Loucy (cell line): Measurements from ENCODE around the gene NUP107.

Experiments
- H2AFZ ChIP-seq: fragments of 200-600 bp; sonication (generic); 2 replicates; pipeline ENCODE4 v1.6.0; 2016; ENCODE audit warnings: antibody characterized with exemption, mild to moderate bottlenecking, low read length, moderate library complexity
- H3F3A ChIP-seq: fragments of 200-600 bp; 2 replicates; pipeline ENCODE4 v1.6.0; 2016; ENCODE audit warnings: antibody characterized with exemption, low read depth, mild to moderate bottlenecking
- H3K27me3 ChIP-seq: fragments of 200-600 bp; sonication (generic); 2 replicates; pipeline ENCODE4 v1.6.1; 2014; ENCODE audit warnings: low read length, mild to moderate bottlenecking; ENCODE audit not compliant: insufficient read depth, poor library complexity, severe bottlenecking
- H3K36me3 ChIP-seq: fragments of 200-600 bp; sonication (generic); 2 replicates; pipeline ENCODE4 v1.6.1; 2016; ENCODE audit warnings: low read length; ENCODE audit not compliant: insufficient read depth
- H3K4me1 ChIP-seq: fragments of 200-600 bp; sonication (generic); 2 replicates; pipeline ENCODE4 v1.5.1; 2014; ENCODE audit warnings: low read length, mild to moderate bottlenecking; ENCODE audit not compliant: insufficient read depth, poor library complexity, severe bottlenecking
- H3K4me2 ChIP-seq: fragments of 200-600 bp; sonication (generic); 2 replicates; pipeline ENCODE4 v1.6.0; 2014; ENCODE audit warnings: antibody characterized with exemption, low read length, low read depth, mild to moderate bottlenecking; ENCODE audit not compliant: poor library complexity, severe bottlenecking
- H3K4me3 ChIP-seq: fragments of 200-600 bp; sonication (generic); 2 replicates; pipeline ENCODE4 v1.5.1; 2014; ENCODE audit warnings: low read length, mild to moderate bottlenecking, mixed read lengths; ENCODE audit not compliant: poor library complexity, severe bottlenecking
- H3K79me2 ChIP-seq: fragments of 200-600 bp; sonication (generic); 2 replicates; pipeline ENCODE4 v1.6.1; 2014; ENCODE audit warnings: low read length; ENCODE audit not compliant: insufficient read depth
- H3K9ac ChIP-seq: fragments of 200-600 bp; sonication (generic); 2 replicates; pipeline ENCODE4 v1.6.0; 2014; ENCODE audit warnings: mild to moderate bottlenecking, low read depth, low read length, moderate library complexity; ENCODE audit not compliant: poor library complexity, severe bottlenecking
- H3K9me2 ChIP-seq: fragments of 200-600 bp; sonication (generic); replicated peaks from 2 replicates; pipeline ENCODE4 v1.6.1; 2016; ENCODE audit warnings: low read depth, low read length, mixed read lengths
- H3K9me3 ChIP-seq: fragments of 200-600 bp; sonication (generic); 2 replicates; pipeline ENCODE4 v1.6.1; 2014; ENCODE audit warnings: mild to moderate bottlenecking, antibody characterized with exemption, low read length, low read depth; ENCODE audit not compliant: insufficient read depth
- H4K20me1 ChIP-seq: fragments of 200-600 bp; sonication (generic); 2 replicates; pipeline ENCODE4 v1.6.0; 2014; ENCODE audit warnings: antibody characterized with exemption, low read length, mild to moderate bottlenecking; ENCODE audit not compliant: insufficient read depth, poor library complexity, severe bottlenecking
- CTCF ChIP-seq: fragments of 200-600 bp; sonication (generic); conservative IDR thresholded peaks from 2 replicates; pipeline ENCODE4 v1.5.1; 2014; ENCODE audit warnings: mild to moderate bottlenecking, antibody characterized with exemption, low read length
- EZH2phosphoT487 ChIP-seq: fragments of 200-600 bp; IDR thresholded peaks from 2 replicates; pipeline ENCODE4 v1.6.1; 2018; ENCODE audit warnings: antibody characterized with exemption, mild to moderate bottlenecking, moderate library complexity, borderline replicate concordance

Gene NUP107

GRCh38 chr12:68638721-68639395, 47.9 kb upstream of the NUP107 start:
- Histone ChIP-seq H3K4me3 (no peak overlapping the region), H4K20me1 (peaks cover 93% of the 10 kb centered on the region), H3K27me3 (no peaks in the 10 kb centered on the region), H3K9ac (no peak overlapping the region), H3K9me3 (no peaks in the 10 kb centered on the region), H3K79me2 (peaks cover 100% of the 10 kb centered on the region), H2AFZ (no peak overlapping the region), H3F3A (peaks cover 12% of the 10 kb centered on the region), H3K4me2 (peak overlapping the region; percentile 10), H3K36me3 (peaks cover 7% of the 10 kb centered on the region; the same call in 1 of the 2 replicates), H3K9me2 (no peaks in the 10 kb centered on the region), H3K4me1 (peaks cover 53% of the 10 kb centered on the region)
- no peak for TF ChIP-seq CTCF
- TF ChIP-seq EZH2phosphoT487, result no peak

- H3K79me2 ChIP-seq, result peaks cover 100% of the 10 kb centered on the region
- peak overlapping the region; percentile 10 for H3K4me2 ChIP-seq
- H4K20me1 ChIP-seq, result peaks cover 92% of the 10 kb centered on the region
- no peak overlapping the region for H3K9ac ChIP-seq
- H3K4me1 ChIP-seq, result peaks cover 48% of the 10 kb centered on the region
- no peaks in the 10 kb centered on the region for H3K9me2 ChIP-seq
- no peak overlapping the region for H3K4me3 ChIP-seq
- H3K36me3 ChIP-seq, result peaks cover 7% of the 10 kb centered on the region; the same call in 1 of the 2 replicates
- H3K27me3 ChIP-seq, result no peaks in the 10 kb centered on the region
- no peak overlapping the region for H2AFZ ChIP-seq
- H3F3A ChIP-seq, result peaks cover 12% of the 10 kb centered on the region
- H3K9me3 ChIP-seq, result no peaks in the 10 kb centered on the region
- TF ChIP-seq CTCF (no peak), EZH2phosphoT487 (no peak)
These were observed 47.4 kb upstream of the NUP107 start for GRCh38 chr12:68639396-68639767.

GRCh38 chr12:68641138-68641537, 45.6 kb upstream of the NUP107 start:
- Histone ChIP-seq H3K4me3 (no peak overlapping the region), H3K9ac (no peak overlapping the region), H3K79me2 (peaks cover 100% of the 10 kb centered on the region), H3K27me3 (no peaks in the 10 kb centered on the region), H3K4me1 (peaks cover 45% of the 10 kb centered on the region), H3K4me2 (no peak overlapping the region), H3K9me2 (no peaks in the 10 kb centered on the region), H2AFZ (no peak overlapping the region), H3K9me3 (no peaks in the 10 kb centered on the region), H3F3A (peaks cover 9% of the 10 kb centered on the region), H3K36me3 (peaks cover 14% of the 10 kb centered on the region; the same call in 1 of the 2 replicates), H4K20me1 (peaks cover 94% of the 10 kb centered on the region)
- TF ChIP-seq EZH2phosphoT487 (no peak), CTCF (no peak)
